ENCODE data around the gene TARP.

Gene TARP

GRCh38 chr7:38321967-38322366 lies 48.5 kb upstream of the TARP start:
- Histone ChIP-seq H3K9ac (no peak overlapping the region), H3K27ac (ENCODE audit: low read depth in 2 of 2, low read length in 1 of 2) (no peak overlapping the region), H3K4me2 (no peak overlapping the region), H3K79me2 (ENCODE audit: insufficient read depth) (no peaks in the 10 kb centered on the region), H3K36me3 (replicated peaks in 1 of 2; ENCODE audit: control insufficient read depth in 1 of 2, insufficient read depth in 2 of 2, low read length in 1 of 2) (no peaks in the 10 kb centered on the region), H3K9me2 (no peaks in the 10 kb centered on the region), H3F3A (replicated peaks; ENCODE audit: insufficient read depth) (peaks cover 5% of the 10 kb centered on the region), H3K27me3 (ENCODE audit: insufficient read depth) (peaks cover 11% of the 10 kb centered on the region; the same call in 1 of the 2 replicates), H3K4me1 (ENCODE audit: control insufficient read depth in 1 of 2, insufficient read depth in 2 of 2, low read depth in 1 of 2, low read length in 1 of 2) (peaks cover 0 to 8% of the 10 kb centered on the region in 2 experiments; a peak in 1 of 4 replicates), H3K9me3 (no peaks in the 10 kb centered on the region), H4K20me1 (ENCODE audit: insufficient read depth) (no peaks in the 10 kb centered on the region), H3K4me3 (ENCODE audit: low read depth in 2 of 2, low read length in 1 of 2) (no peak overlapping the region), H2AFZ (ENCODE audit: low read depth) (no peak overlapping the region)
- TF ChIP-seq SIN3A (IDR thresholded peaks at IDR 0.05; ENCODE audit: borderline replicate concordance, low read depth, low read length) (no peak), RCOR1 (IDR thresholded peaks at IDR 0.05; ENCODE audit: low read length) (no peak), EZH2phosphoT487 (IDR thresholded peaks at IDR 0.05; ENCODE audit: borderline replicate concordance, low read depth) (peak; percentile 60; the same call in 1 of the 2 replicates), GABPA (IDR thresholded peaks at IDR 0.05; ENCODE audit: low read depth) (no peak), YY1 (IDR thresholded peaks at IDR 0.05; ENCODE audit: low read depth) (no peak), JUND (IDR thresholded peaks at IDR 0.05) (no peak; the same call in 1 of the 2 replicates)
- TF ChIP-seq, protein P1, sequence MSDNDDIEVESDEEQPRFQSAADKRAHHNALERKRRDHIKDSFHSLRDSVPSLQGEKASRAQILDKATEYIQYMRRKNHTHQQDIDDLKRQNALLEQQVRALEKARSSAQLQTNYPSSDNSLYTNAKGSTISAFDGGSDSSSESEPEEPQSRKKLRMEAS (IDR thresholded peaks at IDR 0.05; ENCODE audit: low read depth): no peak
- TF ChIP-seq, protein P2, sequence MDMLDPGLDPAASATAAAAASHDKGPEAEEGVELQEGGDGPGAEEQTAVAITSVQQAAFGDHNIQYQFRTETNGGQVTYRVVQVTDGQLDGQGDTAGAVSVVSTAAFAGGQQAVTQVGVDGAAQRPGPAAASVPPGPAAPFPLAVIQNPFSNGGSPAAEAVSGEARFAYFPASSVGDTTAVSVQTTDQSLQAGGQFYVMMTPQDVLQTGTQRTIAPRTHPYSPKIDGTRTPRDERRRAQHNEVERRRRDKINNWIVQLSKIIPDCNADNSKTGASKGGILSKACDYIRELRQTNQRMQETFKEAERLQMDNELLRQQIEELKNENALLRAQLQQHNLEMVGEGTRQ (IDR thresholded peaks at IDR 0.05; ENCODE audit: borderline replicate concordance, low read depth, low read length): no peak
- DNase-seq: no peak
- 68% methylated on average over 2 of the region's 2 CpGs for WGBS (ENCODE audit: low lambda C conversion rate)
- POLR2A ChIA-PET: interaction anchor here (0.7 kb wide), 1 partner anchor 428 kb away, joined by 3 read pairs; no protein-coding TSS in a partner anchor
- CTCF ChIA-PET: interaction anchor here (0.8 to 7.8 kb wide), 9 partner anchors 8 to 421 kb away, joined by 3 to 66 read pairs (median 4); no protein-coding TSS in a partner anchor

- Histone ChIP-seq H4K20me1 (ENCODE audit: insufficient read depth) (no peaks in the 10 kb centered on the region), H3K9ac (no peak overlapping the region), H3K4me2 (peak overlapping the region; percentile 50), H3K9me3 (no peaks in the 10 kb centered on the region), H3K79me2 (ENCODE audit: insufficient read depth) (no peaks in the 10 kb centered on the region), H2AFZ (ENCODE audit: low read depth) (peak overlapping the region; percentile 49; the same call in 1 of the 2 replicates), H3K27ac (ENCODE audit: low read depth in 2 of 2, low read length in 1 of 2) (peak overlapping the region in 1 of 2 experiments; percentile 25; a peak in 2 of 4 replicates), H3F3A (replicated peaks; ENCODE audit: insufficient read depth) (peaks cover 5% of the 10 kb centered on the region), H3K27me3 (ENCODE audit: insufficient read depth) (peaks cover 11% of the 10 kb centered on the region; the same call in 1 of the 2 replicates), H3K36me3 (replicated peaks in 1 of 2; ENCODE audit: control insufficient read depth in 1 of 2, insufficient read depth in 2 of 2, low read length in 1 of 2) (no peaks in the 10 kb centered on the region), H3K9me2 (no peaks in the 10 kb centered on the region), H3K4me3 (ENCODE audit: low read depth in 2 of 2, low read length in 1 of 2) (no peak overlapping the region), H3K4me1 (ENCODE audit: control insufficient read depth in 1 of 2, insufficient read depth in 2 of 2, low read depth in 1 of 2, low read length in 1 of 2) (peaks cover 0 to 8% of the 10 kb centered on the region in 2 experiments; a peak in 1 of 4 replicates)
- 60% methylated on average over 3 of the region's 3 CpGs for WGBS (ENCODE audit: low lambda C conversion rate)
- POLR2A ChIA-PET: no interaction called here
- CTCF ChIA-PET: interaction anchor here (0.8 to 7.8 kb wide), 8 partner anchors 9 to 421 kb away, joined by 3 to 66 read pairs (median 6); no protein-coding TSS in a partner anchor
- TF ChIP-seq RAD21 (IDR thresholded peaks at IDR 0.05; ENCODE audit: low read length) (no peak), FOXM1 (IDR thresholded peaks at IDR 0.05; ENCODE audit: low read depth) (no peak), EP300 (IDR thresholded peaks at IDR 0.05; ENCODE audit: borderline replicate concordance in 1 of 2, low read depth in 1 of 2, low read length in 1 of 2) (no peak), FOSL2 (IDR thresholded peaks at IDR 0.05; ENCODE audit: borderline replicate concordance, low read depth) (peak; percentile 81; the same call in 1 of the 2 replicates), TCF12 (IDR thresholded peaks at IDR 0.05) (peak; percentile 20; the same call in 1 of the 2 replicates), GABPA (IDR thresholded peaks at IDR 0.05; ENCODE audit: low read depth) (no peak), NFIC (IDR thresholded peaks at IDR 0.05; ENCODE audit: borderline replicate concordance) (peak; percentile 62), PBX3 (IDR thresholded peaks at IDR 0.05) (no peak), JUND (IDR thresholded peaks at IDR 0.05) (peak; percentile 74), EZH2phosphoT487 (IDR thresholded peaks at IDR 0.05; ENCODE audit: borderline replicate concordance, low read depth) (no peak), POLR2AphosphoS5 (IDR thresholded peaks at IDR 0.05; ENCODE audit: low read depth, low read length) (no peak), ELF1 (IDR thresholded peaks at IDR 0.05) (no peak), GATA2 (CRISPR knock-in tag; IDR thresholded peaks at IDR 0.05) (no peak), MEF2A (IDR thresholded peaks at IDR 0.05; ENCODE audit: borderline replicate concordance, low read depth) (no peak)
- TF ChIP-seq, protein P3, sequence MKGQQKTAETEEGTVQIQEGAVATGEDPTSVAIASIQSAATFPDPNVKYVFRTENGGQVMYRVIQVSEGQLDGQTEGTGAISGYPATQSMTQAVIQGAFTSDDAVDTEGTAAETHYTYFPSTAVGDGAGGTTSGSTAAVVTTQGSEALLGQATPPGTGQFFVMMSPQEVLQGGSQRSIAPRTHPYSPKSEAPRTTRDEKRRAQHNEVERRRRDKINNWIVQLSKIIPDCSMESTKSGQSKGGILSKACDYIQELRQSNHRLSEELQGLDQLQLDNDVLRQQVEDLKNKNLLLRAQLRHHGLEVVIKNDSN (IDR thresholded peaks at IDR 0.05; ENCODE audit: borderline replicate concordance, low read depth): no peak
- TF ChIP-seq, protein P1 (IDR thresholded peaks at IDR 0.05; ENCODE audit: low read depth): no peak
- no peak for DNase-seq
Observed at GRCh38 chr7:38321515-38321944, 48.1 kb upstream of the TARP start.
